Epithelial cell of esophagus (primary cell): Measurements from ENCODE around the gene THSD4.

Experiments used
- DNase-seq: peaks from one replicate; pipeline ENCODE4 v3.0.0; 2010; ENCODE audit warnings: low read depth
- H3K4me3 ChIP-seq: 2 replicates; pipeline ENCODE4 v1.5.1; 2011; ENCODE audit warnings: mild to moderate bottlenecking, low read length, control low read depth
- CTCF ChIP-seq: IDR thresholded peaks from 2 replicates; pipeline ENCODE4 v1.5.1; 2011; ENCODE audit warnings: low read depth, mild to moderate bottlenecking, low read length, control low read depth, inconsistent platforms; ENCODE audit not compliant: insufficient read depth; ENCODE audit errors: missing control alignments

Gene THSD4

GRCh38 chr15:71192816-71193215 lies 77.5 kb downstream of the THSD4 start:
- TF ChIP-seq CTCF, result no peak
- DNase-seq, result no peak
- no peak overlapping the region for H3K4me3 ChIP-seq

- no peak for TF ChIP-seq CTCF
- no peak for DNase-seq
- no peak overlapping the region for H3K4me3 ChIP-seq
These were observed 79.0 kb downstream of the THSD4 start for GRCh38 chr15:71194286-71194685.

GRCh38 chr15:71195242-71195641 lies 80.0 kb downstream of the THSD4 start:
- H3K4me3 ChIP-seq, result no peak overlapping the region
- DNase-seq, result peak; percentile 37
- peak; percentile 52 for TF ChIP-seq CTCF

- TF ChIP-seq CTCF, result no peak
- H3K4me3 ChIP-seq, result no peak overlapping the region
- DNase-seq, result no peak
These were observed 82.3 kb downstream of the THSD4 start for GRCh38 chr15:71197620-71198019.

GRCh38 chr15:71198846-71199245 lies 83.6 kb downstream of the THSD4 start:
- H3K4me3 ChIP-seq, result no peak overlapping the region
- DNase-seq, result no peak
- no peak for TF ChIP-seq CTCF

GRCh38 chr15:71199384-71200351 lies 84.4 kb downstream of the THSD4 start:
- no peak overlapping the region for H3K4me3 ChIP-seq
- DNase-seq, result no peak
- TF ChIP-seq CTCF, result no peak

- no peak for DNase-seq
- H3K4me3 ChIP-seq, result no peak overlapping the region
- TF ChIP-seq CTCF, result no peak
These were observed 86.2 kb downstream of the THSD4 start for GRCh38 chr15:71201477-71201876.
